IPS-20b (cell line): ENCODE results near the gene HTRA3.

ENCODE experiments used
- H3K27ac ChIP-seq: one replicate; pipeline ENCODE4 v1.5.1; 2013; ENCODE audit warnings: low read length
- H3K27me3 ChIP-seq: 2 replicates; pipeline ENCODE4 v1.6.1; 2013; ENCODE audit warnings: mild to moderate bottlenecking, low read length, inconsistent platforms; ENCODE audit not compliant: insufficient read depth
- H3K36me3 ChIP-seq: 2 replicates; pipeline ENCODE4 v1.6.1; 2013; ENCODE audit warnings: low read depth, mild to moderate bottlenecking, inconsistent platforms, low read length, moderate library complexity; ENCODE audit not compliant: insufficient read depth
- H3K4me1 ChIP-seq: 2 replicates; pipeline ENCODE4 v1.6.1; 2013; ENCODE audit warnings: mild to moderate bottlenecking, control low read depth, inconsistent platforms, low read length, moderate library complexity; ENCODE audit not compliant: insufficient read depth
- H3K4me3 ChIP-seq: 2 replicates; pipeline ENCODE4 v1.5.1; 2013; ENCODE audit warnings: mild to moderate bottlenecking, low read length, inconsistent platforms
- H3K9ac ChIP-seq: 2 replicates; pipeline ENCODE4 v1.6.1; 2013; ENCODE audit warnings: low read depth, mild to moderate bottlenecking, inconsistent platforms, low read length, moderate library complexity
- H3K9me3 ChIP-seq: 2 replicates; pipeline ENCODE4 v1.6.1; 2013; ENCODE audit warnings: mild to moderate bottlenecking, low read depth, low read length, inconsistent platforms; ENCODE audit not compliant: insufficient read depth

The HTRA3 gene

GRCh38 chr4:8252301-8253173 lies 17.0 kb upstream of the HTRA3 start:
- H3K36me3 ChIP-seq, result no peaks in the 10 kb centered on the region
- H3K4me1 ChIP-seq, result no peaks in the 10 kb centered on the region
- no peaks in the 10 kb centered on the region for H3K27me3 ChIP-seq
- H3K9me3 ChIP-seq, result no peaks in the 10 kb centered on the region
- H3K4me3 ChIP-seq, result no peak overlapping the region
- no peak overlapping the region for H3K27ac ChIP-seq
- no peak overlapping the region for H3K9ac ChIP-seq

- Histone ChIP-seq H3K27ac (no peak overlapping the region), H3K4me1 (no peaks in the 10 kb centered on the region)
Observed at GRCh38 chr4:8254076-8254475, 15.5 kb upstream of the HTRA3 start.

GRCh38 chr4:8255698-8256441 lies 13.7 kb upstream of the HTRA3 start:
- Histone ChIP-seq H3K9me3 (no peaks in the 10 kb centered on the region), H3K4me1 (no peaks in the 10 kb centered on the region), H3K36me3 (no peaks in the 10 kb centered on the region), H3K27me3 (no peaks in the 10 kb centered on the region), H3K27ac (no peak overlapping the region), H3K9ac (no peak overlapping the region), H3K4me3 (no peak overlapping the region)

More at GRCh38 chr4:8254076-8254475, 15.5 kb upstream of the HTRA3 start:
- H3K4me3 ChIP-seq, result no peak overlapping the region
- H3K9ac ChIP-seq, result no peak overlapping the region
- H3K9me3 ChIP-seq, result no peaks in the 10 kb centered on the region
- H3K36me3 ChIP-seq, result no peaks in the 10 kb centered on the region
- H3K27me3 ChIP-seq, result no peaks in the 10 kb centered on the region

GRCh38 chr4:8257854-8258253 lies 11.7 kb upstream of the HTRA3 start:
- no peaks in the 10 kb centered on the region for H3K9me3 ChIP-seq
- no peak overlapping the region for H3K4me3 ChIP-seq
- H3K4me1 ChIP-seq, result no peaks in the 10 kb centered on the region
- H3K27ac ChIP-seq, result no peak overlapping the region
- H3K9ac ChIP-seq, result no peak overlapping the region
- no peaks in the 10 kb centered on the region for H3K27me3 ChIP-seq
- no peaks in the 10 kb centered on the region for H3K36me3 ChIP-seq

GRCh38 chr4:8258552-8259212 lies 10.9 kb upstream of the HTRA3 start:
- Histone ChIP-seq H3K9ac (no peak overlapping the region), H3K36me3 (no peaks in the 10 kb centered on the region), H3K27ac (no peak overlapping the region), H3K27me3 (no peaks in the 10 kb centered on the region), H3K9me3 (no peaks in the 10 kb centered on the region), H3K4me3 (no peak overlapping the region), H3K4me1 (no peaks in the 10 kb centered on the region)

GRCh38 chr4:8259743-8260430 lies 9.7 kb upstream of the HTRA3 start:
- H3K27me3 ChIP-seq, result no peaks in the 10 kb centered on the region
- no peak overlapping the region for H3K4me3 ChIP-seq
- H3K9ac ChIP-seq, result no peak overlapping the region
- no peaks in the 10 kb centered on the region for H3K9me3 ChIP-seq
- H3K36me3 ChIP-seq, result no peaks in the 10 kb centered on the region
- no peak overlapping the region for H3K27ac ChIP-seq
- no peaks in the 10 kb centered on the region for H3K4me1 ChIP-seq

GRCh38 chr4:8260656-8261111 lies 8.9 kb upstream of the HTRA3 start:
- Histone ChIP-seq H3K9me3 (no peaks in the 10 kb centered on the region), H3K27me3 (no peaks in the 10 kb centered on the region), H3K27ac (no peak overlapping the region), H3K4me1 (no peaks in the 10 kb centered on the region), H3K36me3 (no peaks in the 10 kb centered on the region), H3K4me3 (no peak overlapping the region), H3K9ac (no peak overlapping the region)

GRCh38 chr4:8261851-8262535 lies 7.6 kb upstream of the HTRA3 start:
- Histone ChIP-seq H3K36me3 (no peaks in the 10 kb centered on the region), H3K4me3 (no peak overlapping the region), H3K9me3 (no peaks in the 10 kb centered on the region), H3K27ac (no peak overlapping the region), H3K4me1 (no peaks in the 10 kb centered on the region), H3K9ac (no peak overlapping the region), H3K27me3 (no peaks in the 10 kb centered on the region)

GRCh38 chr4:8262637-8263322 lies 6.8 kb upstream of the HTRA3 start:
- Histone ChIP-seq H3K9ac (no peak overlapping the region), H3K9me3 (no peaks in the 10 kb centered on the region), H3K27ac (no peak overlapping the region), H3K36me3 (no peaks in the 10 kb centered on the region), H3K4me1 (no peaks in the 10 kb centered on the region), H3K27me3 (no peaks in the 10 kb centered on the region), H3K4me3 (no peak overlapping the region)

GRCh38 chr4:8263397-8263796 lies 6.2 kb upstream of the HTRA3 start:
- Histone ChIP-seq H3K9me3 (no peaks in the 10 kb centered on the region), H3K27me3 (peaks cover under 1% of the 10 kb centered on the region; the same call in 1 of the 2 replicates), H3K4me3 (no peak overlapping the region), H3K36me3 (no peaks in the 10 kb centered on the region), H3K9ac (no peak overlapping the region), H3K4me1 (no peaks in the 10 kb centered on the region), H3K27ac (no peak overlapping the region)
